NCI-H2081 treated with DMSO at 0.1 percent for 48 hours (cell line): ENCODE data around the gene PHYHD1.

Source experiments
- DNase-seq: peaks from one replicate; lab custom pipeline; 2025; lab: John Stamatoyannopoulos, UW

PHYHD1 gene

GRCh38 chr9:128901379-128901778 is 19.4 kb upstream of the PHYHD1 start:
- DNase-seq: no peak

- no peak for DNase-seq
Measured at GRCh38 chr9:128901822-128902221, 19.0 kb upstream of the PHYHD1 start.

GRCh38 chr9:128902351-128903078 is 18.3 kb upstream of the PHYHD1 start:
- peak; percentile 19 for DNase-seq

- DNase-seq: no peak
Measured at GRCh38 chr9:128903079-128903461, 17.7 kb upstream of the PHYHD1 start.

- DNase-seq: no peak
Measured at GRCh38 chr9:128903871-128904620, 16.7 kb upstream of the PHYHD1 start.

GRCh38 chr9:128905964-128906363 is 14.8 kb upstream of the PHYHD1 start:
- no peak for DNase-seq

GRCh38 chr9:128906741-128907140 is 14.0 kb upstream of the PHYHD1 start:
- DNase-seq: no peak

- DNase-seq: no peak
Measured at GRCh38 chr9:128908372-128908771, 12.4 kb upstream of the PHYHD1 start.

GRCh38 chr9:128909859-128910258 is 10.9 kb upstream of the PHYHD1 start:
- no peak for DNase-seq

- DNase-seq: no peak
Measured at GRCh38 chr9:128910906-128911305, 9.9 kb upstream of the PHYHD1 start.

- DNase-seq: no peak
Measured at GRCh38 chr9:128911529-128912035, 9.2 kb upstream of the PHYHD1 start.

GRCh38 chr9:128912270-128912853 is 8.4 kb upstream of the PHYHD1 start:
- no peak for DNase-seq

- no peak for DNase-seq
Measured at GRCh38 chr9:128913048-128913900, 7.5 kb upstream of the PHYHD1 start.

- DNase-seq: no peak
Measured at GRCh38 chr9:128913995-128914772, 6.6 kb upstream of the PHYHD1 start.

GRCh38 chr9:128916204-128916603 is 4.6 kb upstream of the PHYHD1 start:
- no peak for DNase-seq

- no peak for DNase-seq
Measured at GRCh38 chr9:128916745-128917144, 4.0 kb upstream of the PHYHD1 start.

- no peak for DNase-seq
Measured at GRCh38 chr9:128917151-128917849, 3.5 kb upstream of the PHYHD1 start.

GRCh38 chr9:128918921-128919320 is 1.9 kb upstream of the PHYHD1 start:
- no peak for DNase-seq

- DNase-seq: no peak
Measured at GRCh38 chr9:128919402-128920089, 1.2 kb upstream of the PHYHD1 start.
